Trophoblast cell (in vitro differentiated cells and primary cell): ENCODE data around the gene ABCF3.

Source experiments
- DNase-seq, 2 donors: peaks; one replicate each; pipeline ENCODE4 v3.0.0-alpha.2; 2016
- H2AFZ ChIP-seq: 2 replicates; pipeline ENCODE4 v1.6.1; 2013; ENCODE audit warnings: low read length, moderate library complexity, mild to moderate bottlenecking; ENCODE audit not compliant: insufficient read depth, poor library complexity
- H2AK5ac ChIP-seq: 2 replicates; pipeline ENCODE4 v1.6.1; 2013; ENCODE audit warnings: mild to moderate bottlenecking, low read length
- H2BK120ac ChIP-seq: 2 replicates; pipeline ENCODE4 v1.6.1; 2013; ENCODE audit warnings: low read length, mild to moderate bottlenecking, moderate library complexity; ENCODE audit not compliant: insufficient read depth, poor library complexity
- H2BK12ac ChIP-seq: 2 replicates; pipeline ENCODE4 v1.6.1; 2013; ENCODE audit warnings: mild to moderate bottlenecking, low read length, moderate library complexity
- H2BK5ac ChIP-seq: 2 replicates; pipeline ENCODE4 v1.6.1; 2013; ENCODE audit warnings: low read length, low read depth, moderate library complexity, mild to moderate bottlenecking; ENCODE audit not compliant: poor library complexity
- H3K14ac ChIP-seq: 2 replicates; pipeline ENCODE4 v1.6.1; 2013; ENCODE audit warnings: mild to moderate bottlenecking, low read length
- H3K18ac ChIP-seq: 2 replicates; pipeline ENCODE4 v1.6.1; 2013; ENCODE audit warnings: mild to moderate bottlenecking, low read length
- H3K23ac ChIP-seq: 2 replicates; pipeline ENCODE4 v1.6.1; 2013; ENCODE audit warnings: low read length
- H3K27ac ChIP-seq: 2 replicates; pipeline ENCODE4 v1.5.1; 2013; ENCODE audit warnings: low read depth, mild to moderate bottlenecking, inconsistent platforms, low read length, moderate library complexity
- H3K27me3 ChIP-seq: 2 replicates; pipeline ENCODE4 v1.6.1; 2013; ENCODE audit warnings: inconsistent platforms, mild to moderate bottlenecking, low read length, moderate library complexity; ENCODE audit not compliant: insufficient read depth
- H3K36me3 ChIP-seq, 2 experiments: 1 replicate in 1 of 2; 2 replicates in 1 of 2; pipeline ENCODE4 v1.6.1; 2013; ENCODE audit warnings: low read length in 2 of 2, mild to moderate bottlenecking in 2 of 2, moderate library complexity in 1 of 2; ENCODE audit not compliant: insufficient read depth in 2 of 2, control insufficient read depth in 1 of 2
- H3K4ac ChIP-seq: 2 replicates; pipeline ENCODE4 v1.6.1; 2013; ENCODE audit warnings: low read depth, mild to moderate bottlenecking, low read length, moderate library complexity
- H3K4me1 ChIP-seq, 2 experiments: 1 replicate in 1 of 2; 2 replicates in 1 of 2; pipeline ENCODE4 v1.6.1; 2013; ENCODE audit warnings: low read length in 2 of 2, mild to moderate bottlenecking in 2 of 2, moderate library complexity in 1 of 2; ENCODE audit not compliant: insufficient read depth in 2 of 2, control insufficient read depth in 1 of 2
- H3K4me2 ChIP-seq: 2 replicates; pipeline ENCODE4 v1.6.1; 2013; ENCODE audit warnings: inconsistent platforms, mild to moderate bottlenecking, low read length, moderate library complexity
- H3K4me3 ChIP-seq: 2 replicates; pipeline ENCODE4 v1.5.1; 2013; ENCODE audit warnings: mild to moderate bottlenecking, low read depth, low read length, inconsistent platforms
- H3K79me1 ChIP-seq: one replicate; pipeline ENCODE4 v1.6.1; 2013; ENCODE audit warnings: low read length
- H3K79me2 ChIP-seq: 2 replicates; pipeline ENCODE4 v1.6.1; 2013; ENCODE audit warnings: low read length, mild to moderate bottlenecking; ENCODE audit not compliant: control insufficient read depth, insufficient read depth, poor library complexity
- H3K9ac ChIP-seq: 2 replicates; pipeline ENCODE4 v1.6.1; 2013; ENCODE audit warnings: mild to moderate bottlenecking, low read length
- H3K9me3 ChIP-seq: 2 replicates; pipeline ENCODE4 v1.6.1; 2013; ENCODE audit warnings: low read depth, mild to moderate bottlenecking, control low read depth, inconsistent platforms, low read length; ENCODE audit not compliant: insufficient read depth
- H4K12ac ChIP-seq: 2 replicates; pipeline ENCODE4 v1.6.1; 2013; ENCODE audit warnings: low read depth, mild to moderate bottlenecking, low read length, moderate library complexity
- H4K8ac ChIP-seq: 2 replicates; pipeline ENCODE4 v1.6.1; 2013; ENCODE audit warnings: low read depth, mild to moderate bottlenecking, low read length, moderate library complexity
- H4K91ac ChIP-seq: one replicate; pipeline ENCODE4 v1.6.1; 2013; ENCODE audit warnings: low read depth, mild to moderate bottlenecking, low read length, moderate library complexity
- WGBS: extraction: QIAGEN DNeasy Blood & Tissue Kit; methylation state at CpG from one replicate; pipeline ENCODE4 v1.1.7; 2013; ENCODE audit warnings: missing lambda C conversion rate; ENCODE audit not compliant: insufficient read length, insufficient coverage; ENCODE audit errors: extremely low coverage; 5-methylcytosine and 5-hydroxymethylcytosine counted together

Gene ABCF3

GRCh38 chr3:184167786-184168185 is 18.2 kb upstream of the ABCF3 start:
- peaks cover 83 to 93% of the 10 kb centered on the region in 2 experiments for H3K36me3 ChIP-seq
- H3K27ac ChIP-seq: no peak overlapping the region
- H2BK5ac ChIP-seq: no peak overlapping the region
- no peaks in the 10 kb centered on the region for H3K27me3 ChIP-seq
- no peak overlapping the region for H4K8ac ChIP-seq
- DNase-seq: no peak
- peaks cover 10 to 16% of the 10 kb centered on the region in 2 experiments for H3K4me1 ChIP-seq
- H3K14ac ChIP-seq: no peak overlapping the region
- no peak overlapping the region for H2BK12ac ChIP-seq
- H2AFZ ChIP-seq: no peak overlapping the region
- no peak overlapping the region for H3K4ac ChIP-seq
- H3K23ac ChIP-seq: no peak overlapping the region
- no peak overlapping the region for H3K9ac ChIP-seq
- WGBS: no CpG with 5 or more reads among the region's 8 CpGs
- peaks cover 2% of the 10 kb centered on the region for H3K79me2 ChIP-seq
- H3K18ac ChIP-seq: no peak overlapping the region
- no peak overlapping the region for H3K4me3 ChIP-seq
- H3K9me3 ChIP-seq: peaks cover 2% of the 10 kb centered on the region
- no peak overlapping the region for H4K91ac ChIP-seq
- H2AK5ac ChIP-seq: no peak overlapping the region
- H3K79me1 ChIP-seq: no peaks in the 10 kb centered on the region
- H3K4me2 ChIP-seq: no peak overlapping the region
- no peak overlapping the region for H2BK120ac ChIP-seq
- H4K12ac ChIP-seq: no peak overlapping the region

GRCh38 chr3:184168363-184169120 is 17.5 kb upstream of the ABCF3 start:
- Histone ChIP-seq H2BK120ac (no peak overlapping the region), H2BK12ac (no peak overlapping the region), H3K14ac (no peak overlapping the region), H3K27me3 (no peaks in the 10 kb centered on the region), H2BK5ac (no peak overlapping the region), H3K4me3 (no peak overlapping the region), H3K4me1 (peaks cover 10 to 16% of the 10 kb centered on the region in 2 experiments), H3K36me3 (peaks cover 79 to 89% of the 10 kb centered on the region in 2 experiments), H3K9me3 (peaks cover 2% of the 10 kb centered on the region), H2AK5ac (no peak overlapping the region), H4K12ac (no peak overlapping the region), H3K18ac (no peak overlapping the region), H3K79me2 (peaks cover 1% of the 10 kb centered on the region), H4K8ac (no peak overlapping the region), H3K23ac (no peak overlapping the region), H3K4ac (no peak overlapping the region), H3K27ac (no peak overlapping the region), H4K91ac (no peak overlapping the region), H3K79me1 (no peaks in the 10 kb centered on the region), H2AFZ (no peak overlapping the region), H3K4me2 (no peak overlapping the region), H3K9ac (no peak overlapping the region)
- DNase-seq: peak; percentile 64 to 72
- WGBS: no CpG with 5 or more reads among the region's 9 CpGs

- no peak for DNase-seq
- H3K27ac ChIP-seq: no peak overlapping the region
- H3K9me3 ChIP-seq: peaks cover 2% of the 10 kb centered on the region
Measured at GRCh38 chr3:184169896-184170875, 15.8 kb upstream of the ABCF3 start.

GRCh38 chr3:184171562-184171961 is 14.4 kb upstream of the ABCF3 start:
- H3K9ac ChIP-seq: no peak overlapping the region
- no peak overlapping the region for H3K14ac ChIP-seq
- peaks cover 10% of the 10 kb centered on the region for H3K79me2 ChIP-seq
- no peaks in the 10 kb centered on the region for H3K27me3 ChIP-seq
- no peak overlapping the region for H2BK5ac ChIP-seq
- H3K4me3 ChIP-seq: no peak overlapping the region
- no peak overlapping the region for H4K91ac ChIP-seq
- no peak overlapping the region for H3K23ac ChIP-seq
- whole genome bisulfite sequencing: no CpG with 5 or more reads among the region's 9 CpGs
- peaks cover 2% of the 10 kb centered on the region for H3K9me3 ChIP-seq
- no peak overlapping the region for H2BK120ac ChIP-seq
- no peak overlapping the region for H3K18ac ChIP-seq
- no peak overlapping the region for H2AFZ ChIP-seq
- peaks cover 10 to 20% of the 10 kb centered on the region in 2 experiments for H3K4me1 ChIP-seq
- no peak overlapping the region for H4K12ac ChIP-seq
- H3K79me1 ChIP-seq: peaks cover 11% of the 10 kb centered on the region
- no peak overlapping the region for H2AK5ac ChIP-seq
- peaks cover 50 to 59% of the 10 kb centered on the region in 2 experiments for H3K36me3 ChIP-seq
- peak overlapping the region; percentile 13 for H3K27ac ChIP-seq
- no peak overlapping the region for H4K8ac ChIP-seq
- no peak overlapping the region for H3K4me2 ChIP-seq
- DNase-seq: no peak
- no peak overlapping the region for H3K4ac ChIP-seq
- no peak overlapping the region for H2BK12ac ChIP-seq

More at GRCh38 chr3:184169896-184170875, 15.8 kb upstream of the ABCF3 start:
- Histone ChIP-seq H3K18ac (no peak overlapping the region), H2BK12ac (no peak overlapping the region), H4K8ac (no peak overlapping the region), H3K27me3 (no peaks in the 10 kb centered on the region), H3K23ac (no peak overlapping the region), H2AK5ac (no peak overlapping the region), H3K79me2 (peaks cover 5% of the 10 kb centered on the region), H3K79me1 (peaks cover 5% of the 10 kb centered on the region), H2BK5ac (no peak overlapping the region), H3K9ac (no peak overlapping the region), H3K4ac (no peak overlapping the region), H4K91ac (no peak overlapping the region), H3K14ac (no peak overlapping the region), H3K36me3 (peaks cover 63 to 72% of the 10 kb centered on the region in 2 experiments), H2BK120ac (no peak overlapping the region), H3K4me2 (no peak overlapping the region), H4K12ac (no peak overlapping the region), H3K4me1 (peaks cover 10 to 16% of the 10 kb centered on the region in 2 experiments), H3K4me3 (no peak overlapping the region), H2AFZ (no peak overlapping the region)
- no CpG with 5 or more reads among the region's 66 CpGs for WGBS
